GM23338 (cell line): ENCODE results near the gene GFRA1. TPM values are rescaled to one million over a fixed set of nuclear protein-coding genes. Genes with fewer than 3 reads are reported as not detected.

ENCODE experiments used
- ATAC-seq: fragments of 200-7000 bp; cut with Tn5 transposase; 3 replicates; pipeline ENCODE4 v1.9.1; 2020
- DNase-seq: peaks from one replicate; pipeline ENCODE4 v3.0.0-alpha.2; 2015; ENCODE audit warnings: low spot score
- H2AFZ ChIP-seq: fragments of 200-600 bp; sonication (generic); 2 replicates; pipeline ENCODE4 v1.8.0; 2016; ENCODE audit warnings: antibody characterized with exemption, mild to moderate bottlenecking, moderate library complexity
- H3F3A ChIP-seq: fragments of 200-600 bp; sonication (generic); replicated peaks from 2 replicates; pipeline ENCODE4 v1.8.0; 2017; ENCODE audit warnings: antibody characterized with exemption, mixed run types, low read depth
- H3K27ac ChIP-seq: fragments of 200-600 bp; sonication (generic); 2 replicates; pipeline ENCODE4 v1.6.1; 2016; ENCODE audit warnings: low read depth
- H3K27me3 ChIP-seq: fragments of 200-600 bp; sonication (generic); 2 replicates; pipeline ENCODE4 v1.8.0; 2016; ENCODE audit warnings: mild to moderate bottlenecking, mixed run types, moderate library complexity; ENCODE audit not compliant: insufficient read depth
- H3K36me3 ChIP-seq: fragments of 200-600 bp; sonication (generic); 2 replicates; pipeline ENCODE4 v1.8.0; 2016; ENCODE audit warnings: mild to moderate bottlenecking; ENCODE audit not compliant: insufficient read depth
- H3K4me1 ChIP-seq: fragments of 200-600 bp; sonication (generic); 2 replicates; pipeline ENCODE4 v1.8.0; 2016; ENCODE audit warnings: mild to moderate bottlenecking, moderate library complexity; ENCODE audit not compliant: insufficient read depth
- H3K4me2 ChIP-seq: fragments of 200-600 bp; sonication (generic); 2 replicates; pipeline ENCODE4 v1.7.1; 2017; ENCODE audit warnings: mixed run types
- H3K4me3 ChIP-seq: fragments of 200-600 bp; sonication (generic); 2 replicates; pipeline ENCODE4 v1.6.1; 2016; ENCODE audit warnings: mixed run types
- H3K79me2 ChIP-seq: fragments of 200-600 bp; sonication (generic); replicated peaks from 2 replicates; pipeline ENCODE4 v1.8.0; 2017; ENCODE audit warnings: mild to moderate bottlenecking; ENCODE audit not compliant: insufficient read depth
- H3K9me2 ChIP-seq: fragments of 200-600 bp; sonication (generic); 2 replicates; pipeline ENCODE4 v1.8.0; 2017; ENCODE audit not compliant: insufficient read depth
- H4K20me1 ChIP-seq: fragments of 200-600 bp; sonication (generic); replicated peaks from 2 replicates; pipeline ENCODE4 v1.8.0; 2017; ENCODE audit warnings: mild to moderate bottlenecking; ENCODE audit not compliant: insufficient read depth
- H3K27ac Mint-ChIP-seq: 2 replicates; pipeline ENCODE4 v1.8.0; 2020; ENCODE audit warnings: inconsistent platforms, mild to moderate bottlenecking, moderate library complexity, mixed read lengths
- H3K27me3 Mint-ChIP-seq: 3 replicates; pipeline ENCODE4 v1.8.0; 2022; ENCODE audit warnings: low read depth, mild to moderate bottlenecking, moderate library complexity, mixed read lengths, inconsistent platforms; ENCODE audit not compliant: insufficient read depth, poor library complexity
- H3K36me3 Mint-ChIP-seq: 3 replicates; pipeline ENCODE4 v1.8.0; 2021; ENCODE audit warnings: low read depth, mild to moderate bottlenecking, inconsistent platforms, moderate library complexity, mixed read lengths
- H3K4me1 Mint-ChIP-seq: 3 replicates; pipeline ENCODE4 v1.8.0; 2020; ENCODE audit warnings: mild to moderate bottlenecking, inconsistent platforms, mixed read lengths
- H3K4me3 Mint-ChIP-seq: 3 replicates; pipeline ENCODE4 v1.8.0; 2021; ENCODE audit warnings: moderate library complexity, mild to moderate bottlenecking, inconsistent platforms, mixed read lengths
- H3K9me3 Mint-ChIP-seq: 3 replicates; pipeline ENCODE4 v1.8.0; 2020; ENCODE audit warnings: moderate library complexity, mild to moderate bottlenecking, inconsistent platforms, mixed read lengths
- CREB1 ChIP-seq: fragments of 250-450 bp; sonication (Bioruptor Pico); IDR thresholded peaks from 2 replicates; pipeline ENCODE4 v1.5.0; 2020; ENCODE audit warnings: low read depth, mild to moderate bottlenecking, moderate library complexity
- EZH2 ChIP-seq: fragments of 200-600 bp; sonication (generic); IDR thresholded peaks from one replicate; pipeline ENCODE4 v1.8.0; 2017; ENCODE audit warnings: antibody characterized with exemption, mild to moderate bottlenecking, low read depth; ENCODE audit not compliant: unreplicated experiment
- EZH2phosphoT487 ChIP-seq: fragments of 200-600 bp; sonication (generic); IDR thresholded peaks from one replicate; pipeline ENCODE4 v1.8.1; 2018; ENCODE audit warnings: antibody characterized with exemption; ENCODE audit not compliant: unreplicated experiment
- JUNB ChIP-seq: IDR thresholded peaks from one replicate; pipeline ENCODE4 v1.6.1; 2016; ENCODE audit warnings: antibody characterized with exemption; ENCODE audit not compliant: unreplicated experiment
- NANOG ChIP-seq: IDR thresholded peaks from 2 replicates; pipeline ENCODE4 v1.6.1; 2016; ENCODE audit warnings: antibody characterized with exemption, borderline replicate concordance
- POLR2AphosphoS5 ChIP-seq: IDR thresholded peaks from 2 replicates; pipeline ENCODE4 v1.6.1; 2016; ENCODE audit warnings: antibody characterized with exemption, low read depth
- STAT1 ChIP-seq: IDR thresholded peaks from one replicate; pipeline ENCODE4 v1.6.1; 2016; ENCODE audit warnings: antibody characterized with exemption; ENCODE audit not compliant: unreplicated experiment
- ZNF114 ChIP-seq: fragments of 250-450 bp; sonication (Bioruptor Pico); IDR thresholded peaks from 2 replicates; pipeline ENCODE4 v1.5.0; 2020; ENCODE audit warnings: mild to moderate bottlenecking, moderate library complexity
- ZNF331 ChIP-seq: fragments of 250-450 bp; sonication (Bioruptor Pico); IDR thresholded peaks from 2 replicates; pipeline ENCODE4 v1.5.0; 2020; ENCODE audit warnings: low read depth, mild to moderate bottlenecking, moderate library complexity
- polyA plus RNA-seq: library from polyadenylated mRNA; unstranded; fragments of >200 nt; fragmentation: Nextera tagmentation; extraction: Ambion mirVana; gene quantifications from 2 replicates; pipeline ENCODE4 v1.2.1, GENCODE V29; 2016
- total RNA-seq: library from RNA; depleted of rRNA; stranded (reverse); fragments of >200 nt; shearing (Covaris generic); gene quantifications from 2 replicates; pipeline ENCODE4 v1.2.3, GENCODE V29; 2014
- TF ChIP-seq, protein P1 (sequence below), 2 experiments: fragments of 200-600 bp in 1 of 2; sonication (generic) in 1 of 2; conservative IDR thresholded peaks; 2 replicates each; pipeline versions ENCODE4 v1.5.1 to v1.6.1; 2016 to 2017; ENCODE audit warnings: antibody characterized with exemption in 2 of 2, low read depth in 2 of 2, mild to moderate bottlenecking in 2 of 2, moderate library complexity in 1 of 2
- TF ChIP-seq, protein P2 (sequence below): fragments of 250-450 bp; sonication (Bioruptor Pico); IDR thresholded peaks from 2 replicates; pipeline ENCODE4 v1.5.0; 2020; ENCODE audit warnings: mild to moderate bottlenecking, moderate library complexity
- TF ChIP-seq, protein P3 (sequence below): IDR thresholded peaks from 2 replicates; pipeline ENCODE4 v1.6.1; 2016; ENCODE audit warnings: antibody characterized with exemption
- TF ChIP-seq, protein P4 (sequence below): IDR thresholded peaks from one replicate; pipeline ENCODE4 v1.6.1; 2018; ENCODE audit warnings: antibody characterized with exemption; ENCODE audit not compliant: unreplicated experiment

GFRA1 gene
- total and polyA plus RNA-seq, 2 experiments from 2014 or later = 1.4 to 2.8 TPM

DNA sequence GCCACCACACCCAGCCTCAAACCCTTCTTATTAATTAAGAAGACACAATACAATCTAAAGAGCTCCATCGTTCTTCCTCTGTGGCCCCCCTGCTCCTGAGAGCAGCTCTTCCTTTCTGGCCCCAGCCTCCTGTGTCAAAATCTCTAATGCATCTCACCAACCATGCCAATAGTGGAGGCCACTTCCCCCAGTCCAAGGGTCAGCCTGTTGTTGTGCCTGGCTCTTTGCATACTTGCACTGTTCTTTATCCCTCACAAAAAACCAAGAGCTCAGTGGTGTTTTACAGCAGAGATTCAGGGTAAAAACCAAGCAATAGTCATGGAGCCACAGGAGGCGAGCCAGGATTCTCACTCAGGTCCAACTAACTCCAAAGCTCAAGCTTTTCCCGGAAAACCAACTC lies 190.2 kb downstream of the GFRA1 start:
- no peak overlapping the region for H2AFZ ChIP-seq
- H3F3A ChIP-seq = no peaks in the 10 kb centered on the region
- no peak overlapping the region for H3K27ac ChIP-seq
- no peak for ATAC-seq
- Mint-ChIP-seq H3K9me3 (no peaks in the 10 kb centered on the region), H3K4me3 (no peak overlapping the region), H3K4me1 (peaks cover 13% of the 10 kb centered on the region), H3K27ac (no peak overlapping the region), H3K27me3 (peaks cover 2% of the 10 kb centered on the region), H3K36me3 (peaks cover 2% of the 10 kb centered on the region; the same call in 1 of the 3 replicates)
- no peaks in the 10 kb centered on the region for H3K27me3 ChIP-seq
- H3K4me1 ChIP-seq = no peaks in the 10 kb centered on the region
- no peaks in the 10 kb centered on the region for H3K36me3 ChIP-seq
- H3K4me2 ChIP-seq = no peak overlapping the region
- H3K9me2 ChIP-seq = 0 out of 2 replicates have a peak, but pooled peaks cover 4% of the 10 kb centered on the region
- H3K79me2 ChIP-seq = no peaks in the 10 kb centered on the region
- TF ChIP-seq, protein P1, sequence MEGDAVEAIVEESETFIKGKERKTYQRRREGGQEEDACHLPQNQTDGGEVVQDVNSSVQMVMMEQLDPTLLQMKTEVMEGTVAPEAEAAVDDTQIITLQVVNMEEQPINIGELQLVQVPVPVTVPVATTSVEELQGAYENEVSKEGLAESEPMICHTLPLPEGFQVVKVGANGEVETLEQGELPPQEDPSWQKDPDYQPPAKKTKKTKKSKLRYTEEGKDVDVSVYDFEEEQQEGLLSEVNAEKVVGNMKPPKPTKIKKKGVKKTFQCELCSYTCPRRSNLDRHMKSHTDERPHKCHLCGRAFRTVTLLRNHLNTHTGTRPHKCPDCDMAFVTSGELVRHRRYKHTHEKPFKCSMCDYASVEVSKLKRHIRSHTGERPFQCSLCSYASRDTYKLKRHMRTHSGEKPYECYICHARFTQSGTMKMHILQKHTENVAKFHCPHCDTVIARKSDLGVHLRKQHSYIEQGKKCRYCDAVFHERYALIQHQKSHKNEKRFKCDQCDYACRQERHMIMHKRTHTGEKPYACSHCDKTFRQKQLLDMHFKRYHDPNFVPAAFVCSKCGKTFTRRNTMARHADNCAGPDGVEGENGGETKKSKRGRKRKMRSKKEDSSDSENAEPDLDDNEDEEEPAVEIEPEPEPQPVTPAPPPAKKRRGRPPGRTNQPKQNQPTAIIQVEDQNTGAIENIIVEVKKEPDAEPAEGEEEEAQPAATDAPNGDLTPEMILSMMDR (conservative IDR thresholded peaks at IDR 0.05; ENCODE audit: low read depth in 2 of 2) = no peak
- TF ChIP-seq CREB1 (CRISPR knock-in tag) (no peak), EZH2phosphoT487 (no peak), EZH2 (no peak), STAT1 (no peak), POLR2AphosphoS5 (no peak), JUNB (no peak), ZNF114 (no peak), ZNF331 (CRISPR knock-in tag) (no peak), NANOG (no peak)
- TF ChIP-seq, protein P2, sequence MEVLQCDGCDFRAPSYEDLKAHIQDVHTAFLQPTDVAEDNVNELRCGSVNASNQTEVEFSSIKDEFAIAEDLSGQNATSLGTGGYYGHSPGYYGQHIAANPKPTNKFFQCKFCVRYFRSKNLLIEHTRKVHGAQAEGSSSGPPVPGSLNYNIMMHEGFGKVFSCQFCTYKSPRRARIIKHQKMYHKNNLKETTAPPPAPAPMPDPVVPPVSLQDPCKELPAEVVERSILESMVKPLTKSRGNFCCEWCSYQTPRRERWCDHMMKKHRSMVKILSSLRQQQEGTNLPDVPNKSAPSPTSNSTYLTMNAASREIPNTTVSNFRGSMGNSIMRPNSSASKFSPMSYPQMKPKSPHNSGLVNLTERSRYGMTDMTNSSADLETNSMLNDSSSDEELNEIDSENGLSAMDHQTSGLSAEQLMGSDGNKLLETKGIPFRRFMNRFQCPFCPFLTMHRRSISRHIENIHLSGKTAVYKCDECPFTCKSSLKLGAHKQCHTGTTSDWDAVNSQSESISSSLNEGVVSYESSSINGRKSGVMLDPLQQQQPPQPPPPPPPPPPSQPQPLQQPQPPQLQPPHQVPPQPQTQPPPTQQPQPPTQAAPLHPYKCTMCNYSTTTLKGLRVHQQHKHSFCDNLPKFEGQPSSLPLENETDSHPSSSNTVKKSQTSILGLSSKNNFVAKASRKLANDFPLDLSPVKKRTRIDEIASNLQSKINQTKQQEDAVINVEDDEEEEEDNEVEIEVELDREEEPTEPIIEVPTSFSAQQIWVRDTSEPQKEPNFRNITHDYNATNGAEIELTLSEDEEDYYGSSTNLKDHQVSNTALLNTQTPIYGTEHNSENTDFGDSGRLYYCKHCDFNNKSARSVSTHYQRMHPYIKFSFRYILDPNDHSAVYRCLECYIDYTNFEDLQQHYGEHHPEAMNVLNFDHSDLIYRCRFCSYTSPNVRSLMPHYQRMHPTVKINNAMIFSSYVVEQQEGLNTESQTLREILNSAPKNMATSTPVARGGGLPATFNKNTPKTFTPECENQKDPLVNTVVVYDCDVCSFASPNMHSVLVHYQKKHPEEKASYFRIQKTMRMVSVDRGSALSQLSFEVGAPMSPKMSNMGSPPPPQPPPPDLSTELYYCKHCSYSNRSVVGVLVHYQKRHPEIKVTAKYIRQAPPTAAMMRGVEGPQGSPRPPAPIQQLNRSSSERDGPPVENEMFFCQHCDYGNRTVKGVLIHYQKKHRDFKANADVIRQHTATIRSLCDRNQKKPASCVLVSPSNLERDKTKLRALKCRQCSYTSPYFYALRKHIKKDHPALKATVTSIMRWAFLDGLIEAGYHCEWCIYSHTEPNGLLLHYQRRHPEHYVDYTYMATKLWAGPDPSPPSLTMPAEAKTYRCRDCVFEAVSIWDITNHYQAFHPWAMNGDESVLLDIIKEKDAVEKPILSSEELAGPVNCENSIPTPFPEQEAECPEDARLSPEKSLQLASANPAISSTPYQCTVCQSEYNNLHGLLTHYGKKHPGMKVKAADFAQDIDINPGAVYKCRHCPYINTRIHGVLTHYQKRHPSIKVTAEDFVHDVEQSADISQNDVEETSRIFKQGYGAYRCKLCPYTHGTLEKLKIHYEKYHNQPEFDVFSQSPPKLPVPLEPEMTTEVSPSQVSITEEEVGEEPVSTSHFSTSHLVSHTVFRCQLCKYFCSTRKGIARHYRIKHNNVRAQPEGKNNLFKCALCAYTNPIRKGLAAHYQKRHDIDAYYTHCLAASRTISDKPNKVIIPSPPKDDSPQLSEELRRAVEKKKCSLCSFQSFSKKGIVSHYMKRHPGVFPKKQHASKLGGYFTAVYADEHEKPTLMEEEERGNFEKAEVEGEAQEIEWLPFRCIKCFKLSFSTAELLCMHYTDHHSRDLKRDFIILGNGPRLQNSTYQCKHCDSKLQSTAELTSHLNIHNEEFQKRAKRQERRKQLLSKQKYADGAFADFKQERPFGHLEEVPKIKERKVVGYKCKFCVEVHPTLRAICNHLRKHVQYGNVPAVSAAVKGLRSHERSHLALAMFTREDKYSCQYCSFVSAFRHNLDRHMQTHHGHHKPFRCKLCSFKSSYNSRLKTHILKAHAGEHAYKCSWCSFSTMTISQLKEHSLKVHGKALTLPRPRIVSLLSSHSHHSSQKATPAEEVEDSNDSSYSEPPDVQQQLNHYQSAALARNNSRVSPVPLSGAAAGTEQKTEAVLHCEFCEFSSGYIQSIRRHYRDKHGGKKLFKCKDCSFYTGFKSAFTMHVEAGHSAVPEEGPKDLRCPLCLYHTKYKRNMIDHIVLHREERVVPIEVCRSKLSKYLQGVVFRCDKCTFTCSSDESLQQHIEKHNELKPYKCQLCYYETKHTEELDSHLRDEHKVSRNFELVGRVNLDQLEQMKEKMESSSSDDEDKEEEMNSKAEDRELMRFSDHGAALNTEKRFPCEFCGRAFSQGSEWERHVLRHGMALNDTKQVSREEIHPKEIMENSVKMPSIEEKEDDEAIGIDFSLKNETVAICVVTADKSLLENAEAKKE (CRISPR knock-in tag) = no peak
- TF ChIP-seq, protein P3, sequence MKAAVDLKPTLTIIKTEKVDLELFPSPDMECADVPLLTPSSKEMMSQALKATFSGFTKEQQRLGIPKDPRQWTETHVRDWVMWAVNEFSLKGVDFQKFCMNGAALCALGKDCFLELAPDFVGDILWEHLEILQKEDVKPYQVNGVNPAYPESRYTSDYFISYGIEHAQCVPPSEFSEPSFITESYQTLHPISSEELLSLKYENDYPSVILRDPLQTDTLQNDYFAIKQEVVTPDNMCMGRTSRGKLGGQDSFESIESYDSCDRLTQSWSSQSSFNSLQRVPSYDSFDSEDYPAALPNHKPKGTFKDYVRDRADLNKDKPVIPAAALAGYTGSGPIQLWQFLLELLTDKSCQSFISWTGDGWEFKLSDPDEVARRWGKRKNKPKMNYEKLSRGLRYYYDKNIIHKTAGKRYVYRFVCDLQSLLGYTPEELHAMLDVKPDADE = no peak
- TF ChIP-seq, protein P4, sequence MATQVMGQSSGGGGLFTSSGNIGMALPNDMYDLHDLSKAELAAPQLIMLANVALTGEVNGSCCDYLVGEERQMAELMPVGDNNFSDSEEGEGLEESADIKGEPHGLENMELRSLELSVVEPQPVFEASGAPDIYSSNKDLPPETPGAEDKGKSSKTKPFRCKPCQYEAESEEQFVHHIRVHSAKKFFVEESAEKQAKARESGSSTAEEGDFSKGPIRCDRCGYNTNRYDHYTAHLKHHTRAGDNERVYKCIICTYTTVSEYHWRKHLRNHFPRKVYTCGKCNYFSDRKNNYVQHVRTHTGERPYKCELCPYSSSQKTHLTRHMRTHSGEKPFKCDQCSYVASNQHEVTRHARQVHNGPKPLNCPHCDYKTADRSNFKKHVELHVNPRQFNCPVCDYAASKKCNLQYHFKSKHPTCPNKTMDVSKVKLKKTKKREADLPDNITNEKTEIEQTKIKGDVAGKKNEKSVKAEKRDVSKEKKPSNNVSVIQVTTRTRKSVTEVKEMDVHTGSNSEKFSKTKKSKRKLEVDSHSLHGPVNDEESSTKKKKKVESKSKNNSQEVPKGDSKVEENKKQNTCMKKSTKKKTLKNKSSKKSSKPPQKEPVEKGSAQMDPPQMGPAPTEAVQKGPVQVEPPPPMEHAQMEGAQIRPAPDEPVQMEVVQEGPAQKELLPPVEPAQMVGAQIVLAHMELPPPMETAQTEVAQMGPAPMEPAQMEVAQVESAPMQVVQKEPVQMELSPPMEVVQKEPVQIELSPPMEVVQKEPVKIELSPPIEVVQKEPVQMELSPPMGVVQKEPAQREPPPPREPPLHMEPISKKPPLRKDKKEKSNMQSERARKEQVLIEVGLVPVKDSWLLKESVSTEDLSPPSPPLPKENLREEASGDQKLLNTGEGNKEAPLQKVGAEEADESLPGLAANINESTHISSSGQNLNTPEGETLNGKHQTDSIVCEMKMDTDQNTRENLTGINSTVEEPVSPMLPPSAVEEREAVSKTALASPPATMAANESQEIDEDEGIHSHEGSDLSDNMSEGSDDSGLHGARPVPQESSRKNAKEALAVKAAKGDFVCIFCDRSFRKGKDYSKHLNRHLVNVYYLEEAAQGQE = no peak
- no peak for DNase-seq
- H4K20me1 ChIP-seq = no peaks in the 10 kb centered on the region
- H3K4me3 ChIP-seq = no peak overlapping the region
